Measurements from ENCODE around the gene GGCX.
A peak's percentile ranks its signal among the peaks of the same experiment; 100 is the strongest.
"Not testable (repeated sequence)": the region's sequence is repeated elsewhere in the genome, so short reads cannot be mapped to it uniquely, and the experiment has no call there.

Gene GGCX

GRCh38 chr2:85561280-85562212 lies at the start of gene GGCX:
Gene GGCX, minus strand, starts transcription at chr2:85561493. Its CDS starts 65 bp downstream, at chr2:85561428.
- DNase-seq, result peak; percentile 96

- DNase-seq, result no peak
Measured at GRCh38 chr2:85607268-85608215, 46.2 kb upstream of the GGCX start.

- no peak for DNase-seq
Measured at GRCh38 chr2:85606116-85606455, 44.8 kb upstream of the GGCX start.

GRCh38 chr2:85605406-85606115 lies 44.3 kb upstream of the GGCX start:
- no peak for DNase-seq

GRCh38 chr2:85604568-85605339 lies 43.5 kb upstream of the GGCX start:
- DNase-seq, result no peak

- DNase-seq, result not testable (repeated sequence)
Measured at GRCh38 chr2:85604133-85604444, 42.8 kb upstream of the GGCX start.

GRCh38 chr2:85602476-85603234 lies 41.4 kb upstream of the GGCX start, which contains the start of gene TMEM150A:
Gene TMEM150A, minus strand, starts transcription at chr2:85602698. Its CDS starts 750 bp downstream, at chr2:85601948.
- DNase-seq, result peak; percentile 81

- DNase-seq, result no peak
Measured at GRCh38 chr2:85601771-85602475, 40.6 kb upstream of the GGCX start.

- DNase-seq, result no peak
Measured at GRCh38 chr2:85600951-85601770, 39.9 kb upstream of the GGCX start.

- no peak for DNase-seq
Measured at GRCh38 chr2:85600235-85600575, 38.9 kb upstream of the GGCX start.

GRCh38 chr2:85599468-85600234 lies 38.4 kb upstream of the GGCX start:
- DNase-seq, result no peak

- DNase-seq, result no peak
Measured at GRCh38 chr2:85598594-85599340, 37.5 kb upstream of the GGCX start.

- no peak for DNase-seq
Measured at GRCh38 chr2:85597241-85597640, 35.9 kb upstream of the GGCX start.

- no peak for DNase-seq
Measured at GRCh38 chr2:85596486-85597143, 35.3 kb upstream of the GGCX start.

- DNase-seq, result no peak
Measured at GRCh38 chr2:85596026-85596333, 34.7 kb upstream of the GGCX start.

- peak; percentile 93 for DNase-seq
Measured at GRCh38 chr2:85595301-85596025, 34.2 kb upstream of the GGCX start, which contains the start of gene RNF181. Gene RNF181, plus strand, starts transcription at chr2:85595745. Its CDS starts 19 bp downstream, at chr2:85595764.

GRCh38 chr2:85594715-85595300 lies 33.5 kb upstream of the GGCX start:
- DNase-seq, result no peak

Measured in NCI-H2171 (cell line).